ENCODE data around the gene C1orf198.
A peak's percentile ranks its signal among the peaks of the same experiment; 100 is the strongest.

C1orf198 gene

DNA sequence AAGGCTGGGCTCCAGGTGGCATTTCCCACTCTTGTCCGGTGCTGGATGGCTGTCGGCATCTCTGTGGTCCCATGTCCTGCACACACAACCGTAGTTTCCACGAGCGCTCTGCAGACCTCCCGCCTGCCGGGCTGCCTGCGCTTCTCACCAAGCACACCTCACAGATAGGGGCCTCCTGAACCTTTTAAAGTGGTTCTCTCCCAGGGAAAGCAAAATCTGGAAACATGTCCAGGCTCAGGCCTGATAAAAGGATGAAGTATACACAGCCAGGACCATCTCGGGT lies 74.9 kb downstream of the C1orf198 start:
- Histone ChIP-seq H2AFZ (ENCODE audit: low read depth, low read length) (no peak overlapping the region), H3K27me3 (ENCODE audit: low read depth, low read length) (peaks cover 23% of the 10 kb centered on the region), H3K4me3 (ENCODE audit: low read length) (no peak overlapping the region), H3K4me1 (ENCODE audit: low read length) (no peaks in the 10 kb centered on the region), H3K27ac (ENCODE audit: low read length) (no peak overlapping the region), H3K9ac (ENCODE audit: low read length) (no peak overlapping the region), H3K36me3 (replicated peaks; ENCODE audit: low read depth, low read length) (no peaks in the 10 kb centered on the region), H4K20me1 (ENCODE audit: insufficient read depth, low read length) (no peaks in the 10 kb centered on the region), H3K79me2 (ENCODE audit: low read length) (no peaks in the 10 kb centered on the region), H3K4me2 (ENCODE audit: low read length) (no peak overlapping the region), H3K9me3 (ENCODE audit: insufficient read depth, low read length) (no peaks in the 10 kb centered on the region)
- no peak for TF ChIP-seq EZH2phosphoT487 (IDR thresholded peaks at IDR 0.05; ENCODE audit: low read depth)
- TF ChIP-seq, protein P1, sequence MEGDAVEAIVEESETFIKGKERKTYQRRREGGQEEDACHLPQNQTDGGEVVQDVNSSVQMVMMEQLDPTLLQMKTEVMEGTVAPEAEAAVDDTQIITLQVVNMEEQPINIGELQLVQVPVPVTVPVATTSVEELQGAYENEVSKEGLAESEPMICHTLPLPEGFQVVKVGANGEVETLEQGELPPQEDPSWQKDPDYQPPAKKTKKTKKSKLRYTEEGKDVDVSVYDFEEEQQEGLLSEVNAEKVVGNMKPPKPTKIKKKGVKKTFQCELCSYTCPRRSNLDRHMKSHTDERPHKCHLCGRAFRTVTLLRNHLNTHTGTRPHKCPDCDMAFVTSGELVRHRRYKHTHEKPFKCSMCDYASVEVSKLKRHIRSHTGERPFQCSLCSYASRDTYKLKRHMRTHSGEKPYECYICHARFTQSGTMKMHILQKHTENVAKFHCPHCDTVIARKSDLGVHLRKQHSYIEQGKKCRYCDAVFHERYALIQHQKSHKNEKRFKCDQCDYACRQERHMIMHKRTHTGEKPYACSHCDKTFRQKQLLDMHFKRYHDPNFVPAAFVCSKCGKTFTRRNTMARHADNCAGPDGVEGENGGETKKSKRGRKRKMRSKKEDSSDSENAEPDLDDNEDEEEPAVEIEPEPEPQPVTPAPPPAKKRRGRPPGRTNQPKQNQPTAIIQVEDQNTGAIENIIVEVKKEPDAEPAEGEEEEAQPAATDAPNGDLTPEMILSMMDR (IDR thresholded peaks at IDR 0.05; ENCODE audit: low read depth, low read length) = no peak

DNA sequence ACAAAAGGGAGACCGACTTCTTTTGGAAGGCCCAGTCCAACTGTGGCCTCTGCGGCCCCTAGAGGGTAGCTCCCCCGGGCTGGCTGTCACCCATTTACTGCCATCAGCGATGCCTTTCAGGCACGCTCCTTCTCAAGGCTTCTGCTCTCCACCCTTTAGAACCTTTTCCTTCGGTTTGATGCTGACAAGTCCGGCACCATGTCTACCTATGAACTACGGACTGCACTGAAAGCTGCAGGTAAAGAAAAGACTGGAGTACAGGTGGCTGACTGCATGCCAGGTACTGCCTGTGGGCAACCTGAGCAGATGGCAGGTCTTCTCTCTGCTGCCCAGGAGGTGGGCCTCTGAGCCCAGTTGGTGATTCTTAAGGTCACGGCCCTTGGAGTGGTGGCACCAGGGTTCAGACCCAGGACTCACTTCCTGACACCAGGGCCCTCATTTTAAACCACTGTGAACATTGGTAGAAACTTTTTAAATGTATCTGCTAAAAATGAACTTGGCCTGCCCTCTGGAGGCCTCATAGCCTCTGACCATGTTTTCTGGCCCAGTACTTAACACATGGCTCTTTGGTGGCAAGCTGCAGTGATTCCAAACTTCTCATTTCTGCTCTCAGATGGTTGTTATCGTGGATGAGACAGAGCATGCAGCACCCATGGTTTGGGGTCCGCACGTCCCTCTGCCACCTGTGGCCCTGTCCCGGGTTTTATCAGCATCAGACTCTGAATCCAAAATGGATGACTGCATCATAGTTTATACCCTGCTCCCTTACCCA lies 75.4 kb downstream of the C1orf198 start:
- Histone ChIP-seq H3K27ac (ENCODE audit: low read length) (no peak overlapping the region), H3K4me3 (ENCODE audit: low read length) (no peak overlapping the region), H3K4me2 (ENCODE audit: low read length) (no peak overlapping the region), H3K9ac (ENCODE audit: low read length) (no peak overlapping the region), H4K20me1 (ENCODE audit: insufficient read depth, low read length) (no peaks in the 10 kb centered on the region), H3K79me2 (ENCODE audit: low read length) (no peaks in the 10 kb centered on the region), H3K36me3 (replicated peaks; ENCODE audit: low read depth, low read length) (no peaks in the 10 kb centered on the region), H3K4me1 (ENCODE audit: low read length) (no peaks in the 10 kb centered on the region), H2AFZ (ENCODE audit: low read depth, low read length) (no peak overlapping the region), H3K9me3 (ENCODE audit: insufficient read depth, low read length) (no peaks in the 10 kb centered on the region), H3K27me3 (ENCODE audit: low read depth, low read length) (peaks cover 21% of the 10 kb centered on the region)
- TF ChIP-seq, protein P1 (IDR thresholded peaks at IDR 0.05; ENCODE audit: low read depth, low read length) = peak; percentile 29
- no peak for TF ChIP-seq EZH2phosphoT487 (IDR thresholded peaks at IDR 0.05; ENCODE audit: low read depth)

DNA sequence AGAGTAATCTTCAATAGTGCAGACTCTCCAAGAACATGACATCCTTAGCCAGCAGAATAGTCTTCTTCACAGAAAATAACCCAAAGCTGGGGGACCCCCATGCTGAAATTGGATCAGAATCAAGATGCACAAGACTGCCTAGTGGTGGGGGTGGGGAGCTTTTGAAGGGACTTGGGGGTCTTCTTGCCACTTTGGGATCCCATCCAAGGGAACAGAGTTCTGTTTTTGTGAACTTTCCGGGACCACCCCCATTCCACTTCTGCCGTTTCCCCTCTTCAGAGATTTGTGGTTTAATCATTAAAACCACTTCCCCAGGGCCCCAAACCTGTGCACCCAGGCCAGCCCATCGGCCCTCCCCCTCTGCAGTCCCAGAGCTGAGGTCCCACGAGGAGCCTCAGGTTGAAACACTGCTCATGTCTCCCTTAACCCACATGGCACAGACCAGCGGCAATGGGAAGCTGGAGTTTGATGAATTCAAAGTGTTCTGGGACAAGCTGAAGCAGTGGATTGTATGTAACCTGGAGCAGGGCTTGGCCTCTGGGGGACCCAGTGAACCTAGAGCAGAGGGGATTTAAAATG lies 76.2 kb downstream of the C1orf198 start:
- Histone ChIP-seq H3K27ac (ENCODE audit: low read length) (no peak overlapping the region), H2AFZ (ENCODE audit: low read depth, low read length) (no peak overlapping the region), H3K4me1 (ENCODE audit: low read length) (no peaks in the 10 kb centered on the region), H3K9me3 (ENCODE audit: insufficient read depth, low read length) (no peaks in the 10 kb centered on the region), H3K4me3 (ENCODE audit: low read length) (no peak overlapping the region), H3K36me3 (replicated peaks; ENCODE audit: low read depth, low read length) (no peaks in the 10 kb centered on the region), H3K79me2 (ENCODE audit: low read length) (no peaks in the 10 kb centered on the region), H3K4me2 (ENCODE audit: low read length) (no peak overlapping the region), H3K27me3 (ENCODE audit: low read depth, low read length) (peaks cover 21% of the 10 kb centered on the region), H3K9ac (ENCODE audit: low read length) (no peak overlapping the region), H4K20me1 (ENCODE audit: insufficient read depth, low read length) (no peaks in the 10 kb centered on the region)
- TF ChIP-seq EZH2phosphoT487 (IDR thresholded peaks at IDR 0.05; ENCODE audit: low read depth) = no peak
- TF ChIP-seq, protein P1 (IDR thresholded peaks at IDR 0.05; ENCODE audit: low read depth, low read length) = no peak

DNA sequence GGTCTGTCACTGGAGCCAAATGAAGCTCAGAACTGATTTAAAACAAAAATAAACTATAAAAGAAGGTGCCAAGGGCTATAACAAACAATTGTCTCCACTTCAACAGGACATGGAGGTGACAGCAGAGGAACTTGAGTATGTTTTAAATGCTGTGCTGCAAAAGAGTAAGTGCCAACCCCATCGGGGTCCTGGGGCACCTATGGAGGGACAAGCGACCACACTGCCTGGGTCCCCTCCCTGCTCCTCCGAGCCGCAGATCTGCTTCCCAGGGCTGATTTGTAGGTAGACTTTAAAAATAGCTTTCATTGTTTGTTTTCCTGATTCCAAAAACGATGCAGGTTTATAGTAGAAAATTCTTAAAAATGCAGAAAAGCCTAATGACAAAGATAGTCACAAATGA lies 78.3 kb downstream of the C1orf198 start:
- Histone ChIP-seq H4K20me1 (ENCODE audit: insufficient read depth, low read length) (no peaks in the 10 kb centered on the region), H3K27ac (ENCODE audit: low read length) (no peak overlapping the region), H3K27me3 (ENCODE audit: low read depth, low read length) (peaks cover 21% of the 10 kb centered on the region), H3K79me2 (ENCODE audit: low read length) (no peaks in the 10 kb centered on the region), H3K36me3 (replicated peaks; ENCODE audit: low read depth, low read length) (no peaks in the 10 kb centered on the region), H3K4me3 (ENCODE audit: low read length) (no peak overlapping the region), H3K9me3 (ENCODE audit: insufficient read depth, low read length) (no peaks in the 10 kb centered on the region), H2AFZ (ENCODE audit: low read depth, low read length) (no peak overlapping the region), H3K9ac (ENCODE audit: low read length) (no peak overlapping the region), H3K4me1 (ENCODE audit: low read length) (no peaks in the 10 kb centered on the region), H3K4me2 (ENCODE audit: low read length) (no peak overlapping the region)
- TF ChIP-seq, protein P1 (IDR thresholded peaks at IDR 0.05; ENCODE audit: low read depth, low read length) = no peak
- TF ChIP-seq EZH2phosphoT487 (IDR thresholded peaks at IDR 0.05; ENCODE audit: low read depth) = no peak
